ENCODE data around the gene DRGX.
A peak's percentile ranks its signal among the peaks of the same experiment; 100 is the strongest.

Gene DRGX

GRCh38 chr10:49350846-49351532 is 44.9 kb downstream of the DRGX start:
- WGBS: 57% methylated on average over 4 of the region's 4 CpGs
- no peak for DNase-seq
- Histone ChIP-seq H3K4ac (ENCODE audit: low read depth in 1 of 2, low read length in 2 of 2) (no peak overlapping the region), H2AFZ (ENCODE audit: low read depth, low read length) (no peak overlapping the region), H3K4me1 (ENCODE audit: control insufficient read depth, insufficient read depth, low read depth, low read length) (no peaks in the 10 kb centered on the region), H2BK5ac (ENCODE audit: low read depth, low read length, poor library complexity, severe bottlenecking) (no peak overlapping the region), H3K23ac (ENCODE audit: low read length in 2 of 2) (no peak overlapping the region), H3K9ac (ENCODE audit: low read length) (no peak overlapping the region), H3K14ac (ENCODE audit: low read length in 2 of 2) (no peak overlapping the region), H2BK12ac (ENCODE audit: low read length in 2 of 2) (no peak overlapping the region), H3K36me3 (ENCODE audit: control insufficient read depth in 1 of 2, insufficient read depth in 2 of 2, low read depth in 1 of 2, low read length in 2 of 2) (no peaks in the 10 kb centered on the region), H2AK5ac (ENCODE audit: low read length, severe bottlenecking) (no peak overlapping the region), H3K18ac (ENCODE audit: low read depth in 1 of 2, low read length in 2 of 2) (no peak overlapping the region), H3K27ac (ENCODE audit: low read length, poor library complexity, severe bottlenecking) (no peak overlapping the region), H3K9me3 (ENCODE audit: control insufficient read depth, low read length) (peaks cover 16% of the 10 kb centered on the region), H4K91ac (ENCODE audit: low read length) (peak overlapping the region; percentile 15), H2BK120ac (ENCODE audit: low read depth, low read length) (no peak overlapping the region), H3K27me3 (ENCODE audit: control insufficient read depth in 1 of 2, insufficient read depth in 1 of 2, low read length in 2 of 2) (peaks cover 0 to 49% of the 10 kb centered on the region in 2 experiments), H3K4me3 (ENCODE audit: insufficient read depth in 1 of 2, low read depth in 1 of 2, low read length in 2 of 2) (no peak overlapping the region), H3K79me1 (replicated peaks; ENCODE audit: low read length, poor library complexity, severe bottlenecking) (no peaks in the 10 kb centered on the region), H4K8ac (ENCODE audit: low read length) (no peak overlapping the region), H2BK15ac (ENCODE audit: low read depth, poor library complexity, severe bottlenecking) (no peak overlapping the region), H3K4me2 (ENCODE audit: low read length, poor library complexity, severe bottlenecking) (no peak overlapping the region)

GRCh38 chr10:49350138-49350537 is 45.8 kb downstream of the DRGX start:
- Histone ChIP-seq H3K4ac (ENCODE audit: low read depth in 1 of 2, low read length in 2 of 2) (no peak overlapping the region), H3K9ac (ENCODE audit: low read length) (no peak overlapping the region), H3K18ac (ENCODE audit: low read depth in 1 of 2, low read length in 2 of 2) (no peak overlapping the region), H2AK5ac (ENCODE audit: low read length, severe bottlenecking) (no peak overlapping the region), H2AFZ (ENCODE audit: low read depth, low read length) (no peak overlapping the region), H2BK12ac (ENCODE audit: low read length in 2 of 2) (no peak overlapping the region), H3K4me2 (ENCODE audit: low read length, poor library complexity, severe bottlenecking) (no peak overlapping the region), H3K4me1 (ENCODE audit: control insufficient read depth, insufficient read depth, low read depth, low read length) (no peaks in the 10 kb centered on the region), H3K79me1 (replicated peaks; ENCODE audit: low read length, poor library complexity, severe bottlenecking) (no peaks in the 10 kb centered on the region), H2BK15ac (ENCODE audit: low read depth, poor library complexity, severe bottlenecking) (no peak overlapping the region), H2BK120ac (ENCODE audit: low read depth, low read length) (no peak overlapping the region), H3K27me3 (ENCODE audit: control insufficient read depth in 1 of 2, insufficient read depth in 1 of 2, low read length in 2 of 2) (peaks cover 0 to 46% of the 10 kb centered on the region in 2 experiments), H3K4me3 (ENCODE audit: insufficient read depth in 1 of 2, low read depth in 1 of 2, low read length in 2 of 2) (no peak overlapping the region), H3K27ac (ENCODE audit: low read length, poor library complexity, severe bottlenecking) (no peak overlapping the region), H4K91ac (ENCODE audit: low read length) (no peak overlapping the region), H3K36me3 (ENCODE audit: control insufficient read depth in 1 of 2, insufficient read depth in 2 of 2, low read depth in 1 of 2, low read length in 2 of 2) (no peaks in the 10 kb centered on the region), H3K14ac (ENCODE audit: low read length in 2 of 2) (no peak overlapping the region), H3K9me3 (ENCODE audit: control insufficient read depth, low read length) (peaks cover 16% of the 10 kb centered on the region), H3K23ac (ENCODE audit: low read length in 2 of 2) (no peak overlapping the region), H4K8ac (ENCODE audit: low read length) (no peak overlapping the region), H2BK5ac (ENCODE audit: low read depth, low read length, poor library complexity, severe bottlenecking) (no peak overlapping the region)
- DNase-seq: no peak

- H3K4me2 ChIP-seq (ENCODE audit: low read length, poor library complexity, severe bottlenecking): no peak overlapping the region
- H2AK5ac ChIP-seq (ENCODE audit: low read length, severe bottlenecking): no peak overlapping the region
- H2BK5ac ChIP-seq (ENCODE audit: low read depth, low read length, poor library complexity, severe bottlenecking): no peak overlapping the region
- H3K18ac ChIP-seq (ENCODE audit: low read depth in 1 of 2, low read length in 2 of 2): no peak overlapping the region
- H4K91ac ChIP-seq (ENCODE audit: low read length): no peak overlapping the region
- H3K27me3 ChIP-seq (ENCODE audit: control insufficient read depth in 1 of 2, insufficient read depth in 1 of 2, low read length in 2 of 2): peaks cover 0 to 47% of the 10 kb centered on the region in 2 experiments
- H2BK15ac ChIP-seq (ENCODE audit: low read depth, poor library complexity, severe bottlenecking): no peak overlapping the region
- DNase-seq: no peak
- H3K4ac ChIP-seq (ENCODE audit: low read depth in 1 of 2, low read length in 2 of 2): no peak overlapping the region
- no peak overlapping the region for H3K9ac ChIP-seq (ENCODE audit: low read length)
- no peak overlapping the region for H3K4me3 ChIP-seq (ENCODE audit: insufficient read depth in 1 of 2, low read depth in 1 of 2, low read length in 2 of 2)
- no peak overlapping the region for H2AFZ ChIP-seq (ENCODE audit: low read depth, low read length)
- peaks cover 16% of the 10 kb centered on the region for H3K9me3 ChIP-seq (ENCODE audit: control insufficient read depth, low read length)
- no peak overlapping the region for H3K14ac ChIP-seq (ENCODE audit: low read length in 2 of 2)
- 89% methylated on average over 4 of the region's 4 CpGs for WGBS
- no peak overlapping the region for H3K27ac ChIP-seq (ENCODE audit: low read length, poor library complexity, severe bottlenecking)
- no peaks in the 10 kb centered on the region for H3K79me1 ChIP-seq (replicated peaks; ENCODE audit: low read length, poor library complexity, severe bottlenecking)
- no peak overlapping the region for H2BK12ac ChIP-seq (ENCODE audit: low read length in 2 of 2)
- no peaks in the 10 kb centered on the region for H3K36me3 ChIP-seq (ENCODE audit: control insufficient read depth in 1 of 2, insufficient read depth in 2 of 2, low read depth in 1 of 2, low read length in 2 of 2)
- no peaks in the 10 kb centered on the region for H3K4me1 ChIP-seq (ENCODE audit: control insufficient read depth, insufficient read depth, low read depth, low read length)
- no peak overlapping the region for H2BK120ac ChIP-seq (ENCODE audit: low read depth, low read length)
- no peak overlapping the region for H3K23ac ChIP-seq (ENCODE audit: low read length in 2 of 2)
- no peak overlapping the region for H4K8ac ChIP-seq (ENCODE audit: low read length)
Observed at GRCh38 chr10:49349390-49349789, 46.5 kb downstream of the DRGX start.

GRCh38 chr10:49348593-49348992 is 47.3 kb downstream of the DRGX start:
- 71% methylated on average over 2 of the region's 2 CpGs for WGBS
- Histone ChIP-seq H3K4me2 (ENCODE audit: low read length, poor library complexity, severe bottlenecking) (no peak overlapping the region), H2AFZ (ENCODE audit: low read depth, low read length) (no peak overlapping the region), H3K23ac (ENCODE audit: low read length in 2 of 2) (no peak overlapping the region), H3K18ac (ENCODE audit: low read depth in 1 of 2, low read length in 2 of 2) (no peak overlapping the region), H2BK12ac (ENCODE audit: low read length in 2 of 2) (no peak overlapping the region), H4K8ac (ENCODE audit: low read length) (no peak overlapping the region), H3K4me1 (ENCODE audit: control insufficient read depth, insufficient read depth, low read depth, low read length) (no peaks in the 10 kb centered on the region), H4K91ac (ENCODE audit: low read length) (no peak overlapping the region), H2BK15ac (ENCODE audit: low read depth, poor library complexity, severe bottlenecking) (no peak overlapping the region), H2BK120ac (ENCODE audit: low read depth, low read length) (no peak overlapping the region), H3K4me3 (ENCODE audit: insufficient read depth in 1 of 2, low read depth in 1 of 2, low read length in 2 of 2) (no peak overlapping the region), H3K4ac (ENCODE audit: low read depth in 1 of 2, low read length in 2 of 2) (no peak overlapping the region), H3K9me3 (ENCODE audit: control insufficient read depth, low read length) (peaks cover 16% of the 10 kb centered on the region), H3K79me1 (replicated peaks; ENCODE audit: low read length, poor library complexity, severe bottlenecking) (no peaks in the 10 kb centered on the region), H2BK5ac (ENCODE audit: low read depth, low read length, poor library complexity, severe bottlenecking) (no peak overlapping the region), H3K36me3 (ENCODE audit: control insufficient read depth in 1 of 2, insufficient read depth in 2 of 2, low read depth in 1 of 2, low read length in 2 of 2) (no peaks in the 10 kb centered on the region), H3K27ac (ENCODE audit: low read length, poor library complexity, severe bottlenecking) (no peak overlapping the region), H3K14ac (ENCODE audit: low read length in 2 of 2) (no peak overlapping the region), H3K9ac (ENCODE audit: low read length) (no peak overlapping the region), H3K27me3 (ENCODE audit: control insufficient read depth in 1 of 2, insufficient read depth in 1 of 2, low read length in 2 of 2) (peaks cover 0 to 40% of the 10 kb centered on the region in 2 experiments), H2AK5ac (ENCODE audit: low read length, severe bottlenecking) (no peak overlapping the region)
- DNase-seq: no peak
